ENCODE measurements around the gene SYTL3. TPM values are rescaled to one million over a fixed set of nuclear protein-coding genes. Genes with fewer than 3 reads are reported as not detected.
A peak's percentile ranks its signal among the peaks of the same experiment; 100 is the strongest.
"Not testable (repeated sequence)": the region's sequence is repeated elsewhere in the genome, so short reads cannot be mapped to it uniquely, and the experiment has no call there.

The SYTL3 gene
- total RNA-seq, 1 experiment from 2014 or later = 7.7 TPM

DNA sequence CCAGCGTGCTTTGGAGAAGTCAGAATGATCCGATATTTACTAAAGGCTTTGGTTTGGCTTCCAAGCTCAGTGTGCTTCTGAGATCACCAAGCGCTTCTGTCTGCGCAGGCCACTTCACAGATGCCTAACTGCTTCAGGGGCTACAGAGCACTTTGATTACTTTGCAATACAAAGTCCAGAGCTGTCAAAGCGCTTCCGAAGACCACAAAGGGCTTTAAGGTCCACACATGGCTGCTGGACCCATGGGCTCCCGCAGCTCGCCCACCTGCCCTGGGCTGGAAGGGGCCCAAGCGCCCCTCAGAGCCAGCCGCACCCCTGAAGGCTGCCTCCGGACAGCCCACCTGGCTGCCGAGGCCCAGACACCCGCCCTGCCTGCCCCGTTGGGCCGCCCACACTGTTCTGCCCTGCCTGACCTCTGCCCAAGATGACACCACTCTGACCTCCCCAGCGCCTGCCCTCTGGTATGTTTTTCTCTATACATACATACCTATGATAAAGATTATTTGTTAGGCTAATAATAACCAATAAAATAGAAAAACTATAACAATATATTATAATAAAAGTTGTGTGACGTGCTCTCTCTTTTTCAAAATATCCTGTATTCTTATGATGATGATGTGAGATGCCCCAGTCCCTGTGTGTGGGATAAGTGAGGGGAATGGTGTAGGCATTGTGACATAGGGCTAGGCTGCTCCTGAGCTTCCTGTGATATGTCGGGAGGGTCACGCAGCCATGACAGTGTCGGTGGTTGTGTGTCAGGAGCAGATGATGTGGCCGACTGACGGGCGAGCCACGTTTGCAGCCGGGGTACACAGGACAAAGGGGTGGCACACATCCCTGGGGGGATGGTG is 27.9 kb upstream of the SYTL3 start:
- no peak for DNase-seq (ENCODE audit: low read depth)

DNA sequence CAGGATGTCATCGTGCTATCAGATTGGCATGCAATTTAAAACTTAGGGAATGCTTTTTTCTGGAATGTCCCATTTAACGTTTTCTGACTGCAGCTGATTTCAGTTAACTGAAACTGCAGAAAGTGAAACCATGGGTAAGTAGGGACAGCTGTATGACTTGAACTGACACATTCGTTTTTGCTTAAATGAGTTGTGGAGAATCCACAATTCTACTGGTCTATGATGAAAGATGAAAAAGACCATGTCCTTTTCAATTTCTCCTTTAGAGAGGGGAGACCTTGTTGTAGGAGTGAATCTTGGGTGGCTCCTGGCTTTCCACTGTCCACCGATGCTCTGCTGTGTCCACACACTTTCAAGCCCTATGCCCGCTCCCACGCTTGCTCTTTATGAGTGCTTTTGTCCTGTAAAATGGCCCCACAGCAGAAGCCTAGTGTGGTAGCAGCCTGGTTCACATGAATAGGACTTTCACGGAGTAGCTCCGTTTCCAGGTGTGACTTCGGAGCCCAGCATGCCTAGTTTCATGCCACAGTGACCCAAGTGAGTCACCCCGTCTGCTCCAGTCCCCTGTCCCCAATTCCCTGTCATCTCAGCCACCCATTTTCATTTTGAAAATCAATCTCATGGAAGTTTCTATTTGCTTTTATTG is 27.2 kb upstream of the SYTL3 start:
- DNase-seq (ENCODE audit: low read depth) = no peak

DNA sequence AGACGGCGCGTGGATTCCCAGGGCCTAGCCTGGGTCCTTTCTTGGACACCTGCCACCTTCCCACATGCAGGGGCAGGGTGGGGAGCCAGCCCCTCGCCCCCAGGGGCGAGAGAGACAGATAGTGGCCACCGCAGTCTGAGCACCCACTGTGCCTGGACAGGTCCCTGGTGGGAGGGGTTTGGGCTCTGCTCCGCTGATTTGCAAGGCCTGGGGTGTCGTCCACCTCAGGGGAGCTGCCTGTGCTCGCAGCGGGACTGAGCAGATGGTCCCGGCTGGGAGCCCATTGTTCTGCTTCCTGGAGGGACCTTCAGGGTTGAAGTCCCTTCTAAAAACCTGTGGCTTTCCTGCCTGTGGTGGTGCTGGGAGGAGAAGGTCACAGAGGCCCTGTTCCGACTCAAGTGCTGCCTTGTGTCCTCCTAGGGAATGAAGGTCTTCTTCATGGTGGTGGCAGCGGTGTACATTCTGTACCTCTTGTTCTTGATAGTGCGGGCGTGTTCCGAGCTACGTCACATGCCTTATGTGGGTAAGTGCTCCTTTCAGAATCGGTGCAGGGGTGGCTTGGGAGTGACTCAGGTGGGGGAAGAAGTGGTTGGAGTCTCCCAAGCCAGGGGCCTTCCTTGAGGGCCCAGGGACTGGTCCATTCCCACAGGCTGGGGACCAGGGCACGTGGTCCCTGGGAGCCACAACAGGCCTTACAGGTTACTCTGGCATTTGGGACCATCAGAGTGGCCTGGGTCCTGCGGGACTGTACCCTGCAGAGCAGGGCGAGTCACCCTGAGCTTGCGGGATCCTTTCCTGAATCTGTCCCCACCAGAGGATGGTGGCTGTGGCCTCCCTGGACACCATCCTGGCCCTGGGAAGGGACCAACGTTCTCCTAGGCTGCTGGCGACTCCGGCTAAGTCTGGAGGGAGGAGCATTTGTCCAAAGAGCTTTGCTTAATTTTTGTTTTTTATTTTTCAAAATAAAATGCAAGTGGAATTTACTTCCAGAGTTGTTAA is 24.9 kb upstream of the SYTL3 start:
- no peak for DNase-seq (ENCODE audit: low read depth)

DNA sequence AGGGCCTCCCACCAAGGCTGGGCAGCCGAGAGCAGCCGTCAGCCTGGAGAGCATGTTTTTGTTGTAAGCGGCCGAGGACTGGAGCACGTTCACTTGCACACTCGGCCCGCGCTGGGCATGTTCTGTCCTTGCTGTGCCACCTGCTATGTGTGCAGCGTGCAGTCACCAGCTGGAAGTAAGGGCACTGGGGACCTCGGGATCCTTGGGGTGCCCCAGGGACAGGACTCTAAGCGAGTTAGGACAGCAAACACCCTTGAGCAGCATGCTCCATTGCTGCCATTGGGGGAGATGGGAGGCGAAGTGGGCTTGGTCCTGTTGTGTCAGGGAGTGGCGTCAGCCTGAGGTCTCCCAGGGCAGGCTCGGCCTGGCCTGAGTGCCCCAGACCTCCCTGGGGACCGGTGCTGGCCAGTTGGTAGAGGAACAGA is 24.0 kb upstream of the SYTL3 start:
- no peak for DNase-seq (ENCODE audit: low read depth)

DNA sequence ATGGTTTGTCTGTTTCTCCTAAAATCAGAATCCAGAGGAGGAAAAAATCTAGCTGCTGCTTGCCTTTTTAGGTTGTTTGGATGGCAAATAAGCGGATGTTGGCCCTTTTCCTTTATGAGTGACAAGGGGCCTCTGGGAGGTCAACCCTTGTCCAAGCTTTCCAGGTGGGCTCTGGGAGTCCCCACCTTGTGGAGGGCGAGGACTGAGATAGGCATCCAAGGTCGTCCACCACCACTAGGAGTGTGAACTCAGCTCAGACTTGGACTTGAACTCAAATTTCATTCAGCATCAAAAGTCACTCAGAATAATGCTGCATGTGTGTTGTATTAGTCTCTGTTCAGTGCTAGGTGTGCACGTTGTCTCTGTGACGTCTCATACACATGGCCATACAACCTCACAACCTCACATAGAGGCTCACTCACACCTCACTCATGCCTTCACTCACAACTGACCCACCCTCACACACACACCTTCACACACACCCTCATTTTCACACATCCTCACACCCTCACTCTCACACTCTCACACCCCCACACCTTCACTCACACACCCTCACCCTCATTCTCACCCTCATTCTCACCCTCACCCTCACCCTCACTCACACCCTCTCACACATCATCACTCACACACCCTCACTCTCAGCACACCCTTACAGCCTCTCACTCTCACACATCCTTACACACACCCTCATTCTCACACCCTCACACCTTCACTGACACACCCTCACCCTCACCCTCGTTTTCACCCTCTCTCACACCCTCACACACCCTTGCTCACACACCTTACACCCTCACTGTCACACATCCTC is 23.3 kb upstream of the SYTL3 start:
- no peak for DNase-seq (ENCODE audit: low read depth)

DNA sequence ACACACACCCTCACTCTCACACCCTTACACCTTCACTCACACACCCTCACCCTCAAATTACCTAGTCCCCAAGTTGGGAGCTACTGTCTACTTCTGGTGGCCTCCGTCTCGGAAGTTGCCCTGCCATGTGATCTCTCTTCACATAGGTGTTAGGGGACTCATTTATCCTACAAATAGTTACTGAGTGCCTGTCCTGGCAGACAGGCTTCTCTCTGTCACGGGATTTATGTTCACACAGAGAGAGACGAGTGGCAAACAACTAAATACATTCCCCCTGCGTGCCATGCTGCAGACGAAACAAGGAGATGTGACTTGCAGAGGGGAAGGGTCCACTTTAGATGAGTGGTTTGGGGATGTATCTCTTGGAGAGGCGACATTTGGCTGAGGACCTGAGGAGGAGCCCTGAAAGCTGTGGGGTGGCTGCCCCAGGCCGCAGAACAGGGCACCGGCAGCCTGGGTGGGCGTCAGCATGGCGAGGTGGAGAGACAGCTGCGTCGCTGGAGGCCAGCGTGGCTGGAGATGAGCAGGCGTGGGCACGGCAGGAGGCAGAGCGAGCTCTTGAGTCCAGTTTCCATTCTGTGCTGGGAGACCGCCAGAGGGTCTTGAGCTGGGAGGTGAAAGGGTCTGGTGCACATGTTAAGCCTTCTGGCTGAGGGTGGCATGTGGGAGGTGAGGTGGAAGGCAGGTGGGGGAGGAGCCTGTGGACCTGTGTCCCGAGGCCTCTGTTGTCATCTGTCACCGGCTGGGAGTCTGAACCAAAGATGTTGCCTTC is 22.5 kb upstream of the SYTL3 start:
- DNase-seq (ENCODE audit: low read depth) = no peak

DNA sequence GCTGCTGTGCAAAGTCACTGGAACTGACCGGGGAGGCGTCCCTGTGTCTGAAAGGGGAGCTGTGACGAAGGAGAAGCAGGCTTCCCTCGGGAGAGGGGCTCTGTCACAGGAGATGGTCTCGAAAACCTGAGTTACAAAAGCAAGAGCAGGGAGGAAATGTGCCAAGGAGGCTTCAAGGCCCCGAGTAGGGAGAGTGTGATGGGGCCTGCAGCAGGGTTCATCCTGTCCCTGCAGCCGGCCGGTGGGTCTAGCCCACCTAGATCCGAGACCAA is 22.0 kb upstream of the SYTL3 start:
- DNase-seq (ENCODE audit: low read depth) = no peak

DNA sequence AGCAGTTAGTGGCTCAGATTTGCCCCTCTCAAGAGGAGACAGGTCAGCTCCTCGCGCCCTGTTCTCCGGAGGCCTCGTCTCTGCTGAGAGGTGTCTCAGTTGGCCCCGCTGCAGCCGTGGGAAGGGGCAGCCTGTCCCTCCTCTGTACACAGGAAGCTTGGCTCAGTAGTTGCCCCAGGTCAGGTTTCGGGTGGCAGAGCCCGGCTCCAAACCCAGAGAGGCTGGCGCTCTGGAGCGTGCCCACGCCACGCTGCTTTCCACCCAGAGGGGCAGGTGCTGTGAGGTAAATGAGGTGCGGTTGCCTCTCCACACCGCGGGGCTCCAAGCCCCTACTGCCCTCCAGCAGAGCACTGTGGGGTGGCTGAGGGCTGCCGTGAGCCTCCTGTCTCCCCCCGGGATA is 21.3 kb upstream of the SYTL3 start:
- DNase-seq (ENCODE audit: low read depth) = no peak

DNA sequence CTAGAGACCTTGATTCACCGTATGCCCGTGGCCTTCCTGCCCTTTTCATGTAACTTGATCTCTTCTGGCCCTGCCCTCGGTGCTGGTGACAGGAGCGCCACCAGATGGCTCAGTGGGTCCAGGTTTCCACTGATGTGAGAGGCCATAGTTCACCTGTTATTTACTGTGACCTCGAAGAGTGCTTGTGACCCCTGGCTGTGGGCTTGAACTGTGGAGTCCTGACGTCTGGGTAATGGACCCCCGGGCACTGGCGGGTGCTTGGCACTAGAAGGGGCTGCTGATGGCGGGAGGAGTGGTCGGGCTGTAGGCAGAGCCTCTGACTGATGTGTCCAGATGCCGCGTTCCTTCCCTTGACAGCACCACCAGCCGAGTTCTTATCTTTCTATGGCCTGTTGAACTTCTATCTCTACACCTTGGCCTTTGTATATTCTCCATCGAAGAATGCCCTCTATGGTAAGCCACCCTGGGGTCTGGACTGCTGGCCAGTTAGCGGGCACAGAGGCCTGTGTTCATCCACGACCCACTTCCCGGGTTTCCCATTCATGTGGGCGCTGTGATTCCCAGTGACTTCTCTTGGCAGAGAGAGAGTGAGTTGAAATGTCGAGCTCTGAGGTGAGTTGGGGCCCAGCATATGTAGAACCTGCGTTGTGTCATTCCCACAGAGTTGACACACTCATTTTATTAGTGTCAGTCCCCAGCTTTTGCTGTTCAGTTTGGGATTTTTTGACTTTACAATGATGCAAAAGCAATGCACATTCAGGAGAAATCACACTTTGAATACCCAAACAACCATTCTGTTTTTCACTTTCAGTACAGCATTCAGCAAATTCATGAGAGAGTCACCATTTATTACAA is 20.3 kb upstream of the SYTL3 start:
- peak; percentile 19 for DNase-seq (ENCODE audit: low read depth)

DNA sequence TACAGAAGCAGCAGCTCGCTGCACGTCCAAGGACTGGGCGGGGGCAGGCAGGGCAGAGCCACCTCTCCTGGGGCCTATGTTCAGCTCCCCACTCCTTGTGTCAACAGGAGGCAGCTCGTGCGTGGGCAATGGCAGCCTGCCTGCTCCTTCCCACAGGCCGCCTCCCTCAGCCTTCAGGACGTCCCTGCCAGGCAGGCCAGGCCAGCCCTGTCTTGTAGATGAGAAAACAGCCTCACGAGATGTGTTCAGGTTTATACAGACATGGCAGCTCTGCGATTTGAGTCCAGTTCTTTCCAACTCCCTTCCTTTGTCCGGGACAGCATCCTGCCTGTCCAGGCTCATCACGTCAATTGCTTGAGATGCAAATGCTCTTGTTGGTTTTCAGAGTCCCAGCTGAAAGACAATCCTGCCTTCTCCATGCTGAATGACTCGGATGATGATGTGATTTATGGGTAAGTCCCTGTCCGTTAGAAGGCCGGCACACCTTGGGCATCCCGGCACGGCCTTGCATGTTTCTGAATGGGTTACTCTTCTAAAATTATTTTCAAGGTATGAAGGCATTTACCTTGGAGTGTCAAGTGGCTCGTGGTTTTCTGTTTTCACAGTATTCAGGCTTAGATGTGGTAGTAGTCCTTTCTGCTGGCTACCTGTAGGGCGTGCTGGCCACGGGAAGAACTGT is 18.8 kb upstream of the SYTL3 start:
- peak; percentile 36 for DNase-seq (ENCODE audit: low read depth)

DNA sequence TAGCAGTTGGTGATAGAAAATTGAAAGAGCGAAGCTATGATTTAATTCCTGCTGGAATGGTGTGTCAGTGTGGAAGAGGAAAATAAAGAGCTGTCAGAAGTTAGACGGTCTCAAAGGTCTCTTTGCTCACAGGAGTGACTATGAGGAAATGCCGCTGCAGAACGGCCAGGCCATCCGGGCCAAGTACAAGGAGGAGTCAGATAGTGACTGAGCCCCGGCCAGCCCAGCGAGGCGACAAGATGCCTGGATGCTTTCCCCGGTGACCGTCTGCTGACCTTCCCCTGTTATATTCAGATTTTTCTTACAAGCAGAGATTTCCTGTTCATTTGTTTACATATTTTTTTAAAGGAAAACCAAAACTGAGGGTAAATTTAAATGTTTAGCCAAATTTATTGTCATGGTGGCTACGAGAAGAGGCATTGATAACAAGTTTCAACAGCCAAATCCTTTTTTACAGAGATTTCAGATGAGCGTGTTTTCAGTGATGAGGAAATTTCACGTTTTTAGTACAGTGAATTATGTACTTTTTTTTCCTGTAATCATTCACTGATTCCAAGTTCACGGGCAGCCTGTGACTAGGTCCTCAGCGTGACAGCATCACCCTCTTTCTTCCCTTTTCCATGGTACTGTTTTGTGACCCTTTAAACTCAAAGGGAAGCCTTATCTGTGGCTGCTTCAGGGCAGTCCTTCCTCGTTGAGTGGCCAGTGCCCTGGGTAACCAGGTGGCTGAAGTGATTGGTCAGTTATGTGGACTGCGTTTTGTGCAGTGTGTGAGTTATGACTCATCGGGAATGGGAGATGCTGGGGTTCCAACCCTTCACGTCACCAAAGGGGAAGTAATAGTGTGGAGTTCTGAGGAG is 17.9 kb upstream of the SYTL3 start:
- peak; percentile 97 for DNase-seq (ENCODE audit: low read depth)

DNA sequence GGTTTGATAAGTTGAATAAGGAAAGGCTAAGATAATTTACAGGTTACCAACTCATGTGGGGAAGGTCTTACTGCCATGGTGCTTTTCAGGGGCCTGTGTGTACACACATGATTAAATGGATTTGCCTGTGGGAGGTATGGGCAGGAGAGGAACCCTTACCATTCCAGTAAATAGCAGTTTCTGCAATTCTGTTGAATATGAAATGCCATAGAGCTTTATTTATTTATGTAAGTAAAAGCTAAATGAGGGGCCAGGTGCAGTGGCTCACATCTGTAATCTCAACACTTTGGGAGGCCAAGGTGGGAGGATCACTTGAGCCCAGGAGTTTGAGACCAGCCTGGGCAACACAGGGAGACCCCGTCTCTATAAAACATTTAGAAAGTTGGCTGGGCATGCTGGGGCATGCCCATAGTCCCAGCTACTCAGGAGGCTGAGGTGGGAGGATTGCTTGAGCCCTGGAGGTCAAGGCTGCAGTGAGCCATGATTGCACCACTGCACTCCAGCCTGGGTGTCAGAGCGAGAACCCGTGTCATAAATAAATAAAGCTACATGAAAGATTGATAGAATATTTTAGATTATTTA is 17.2 kb upstream of the SYTL3 start:
- not testable (repeated sequence) for DNase-seq (ENCODE audit: low read depth)

DNA sequence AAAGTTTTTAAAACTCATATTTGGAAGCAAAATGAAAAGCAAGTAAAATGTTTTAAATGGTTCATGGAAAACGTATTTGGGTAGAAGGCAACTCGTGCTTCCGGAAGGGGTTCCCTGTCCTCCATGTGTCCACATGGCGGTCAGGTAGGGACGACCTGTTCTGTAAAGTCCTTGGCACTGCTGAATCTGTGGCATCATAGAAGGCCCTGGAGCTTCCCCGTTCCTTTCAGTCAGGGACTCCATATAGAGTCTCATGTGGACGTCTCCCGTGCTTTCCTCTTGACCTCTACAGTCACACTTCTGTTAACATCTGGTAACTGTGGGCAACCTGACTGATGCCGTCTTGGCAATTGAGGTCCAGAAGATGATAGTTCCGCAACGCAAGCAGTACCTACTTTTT is 16.7 kb upstream of the SYTL3 start:
- DNase-seq (ENCODE audit: low read depth) = no peak

DNA sequence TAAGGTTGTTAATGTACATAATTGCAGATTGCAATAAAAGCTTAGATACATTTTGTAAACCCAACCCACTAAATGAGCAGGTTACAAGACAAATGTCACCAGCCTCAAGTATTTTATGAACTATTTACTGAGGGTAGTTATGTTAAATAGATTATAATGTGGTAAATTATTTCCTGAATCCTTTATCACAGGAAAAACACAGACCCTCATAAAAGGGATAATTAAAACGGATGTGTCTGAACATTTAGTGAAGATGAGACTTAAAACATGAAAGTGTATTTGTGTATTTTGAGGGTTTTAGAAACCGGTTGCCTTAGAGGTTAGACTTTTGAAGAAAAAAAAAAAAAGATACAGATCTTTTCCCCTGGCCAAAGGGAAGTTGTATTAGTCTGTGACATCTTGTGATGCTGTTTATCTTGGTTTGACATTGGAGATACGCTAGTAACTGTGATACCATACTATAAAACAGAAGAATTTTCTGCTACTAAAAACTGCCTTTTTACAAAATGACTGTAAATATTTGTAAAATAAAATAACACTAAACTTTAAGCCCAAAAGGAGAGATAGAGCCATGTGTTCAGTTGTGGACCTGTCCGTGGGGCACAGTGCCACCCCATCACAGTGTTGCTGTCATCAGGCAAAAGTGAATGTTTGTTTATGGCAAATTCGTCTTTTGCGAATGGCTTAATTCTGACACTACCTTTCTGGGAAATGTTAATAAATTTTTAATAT is 15.0 kb upstream of the SYTL3 start:
- no peak for DNase-seq (ENCODE audit: low read depth)

DNA sequence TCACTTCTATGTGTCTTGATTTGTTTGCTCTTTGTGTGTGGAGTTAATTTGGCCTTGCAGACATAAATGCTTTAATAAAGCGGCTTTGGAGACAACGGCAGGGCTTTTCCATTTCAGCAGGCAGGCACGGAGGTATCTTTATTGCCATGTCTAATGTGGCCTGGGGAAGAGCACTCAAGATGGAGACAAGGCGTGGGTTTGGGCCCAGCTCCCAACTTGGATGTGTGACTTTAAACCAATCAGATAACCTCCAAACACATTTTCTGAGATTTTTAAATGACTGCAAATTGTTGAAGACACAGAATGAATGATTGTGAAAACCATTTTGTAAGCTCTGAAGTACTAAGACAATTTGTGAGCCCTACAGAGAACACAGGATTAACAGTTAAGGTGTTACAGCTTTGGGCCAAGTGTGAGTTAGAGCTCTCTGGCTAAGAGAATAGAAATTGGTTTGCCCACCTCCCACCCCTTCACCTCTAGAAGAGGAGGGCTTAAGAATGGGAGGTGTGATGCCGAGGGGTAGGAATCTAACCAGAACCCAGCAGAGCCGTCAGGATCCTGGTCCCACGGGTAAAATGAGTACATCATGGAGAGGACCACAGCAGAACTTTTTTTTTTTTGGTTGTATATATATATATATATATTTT is 14.3 kb upstream of the SYTL3 start:
- DNase-seq (ENCODE audit: low read depth) = no peak

DNA sequence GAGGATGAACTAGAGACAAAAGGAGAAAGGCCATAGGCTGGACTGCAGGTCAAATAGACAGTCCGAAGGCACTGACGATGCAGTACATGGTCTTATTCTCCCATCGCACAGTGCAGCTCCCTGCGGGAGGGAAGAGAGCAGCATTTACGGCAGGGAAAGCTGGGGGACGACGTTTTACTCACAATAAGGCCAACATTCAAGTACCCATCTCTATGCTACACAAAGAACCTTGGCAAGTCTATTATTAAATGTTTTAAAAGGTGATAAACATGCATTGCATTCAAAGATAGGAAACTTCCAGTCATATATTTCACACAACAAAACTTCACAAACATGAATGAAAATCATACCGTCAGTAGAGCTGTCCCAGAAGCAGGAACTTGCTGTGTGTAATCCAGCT is 13.1 kb upstream of the SYTL3 start:
- no peak for DNase-seq (ENCODE audit: low read depth)

Measured in M059J (cell line).